ENCODE measurements around the gene NSUN7. TPM values are rescaled to one million over a fixed set of nuclear protein-coding genes. Genes with fewer than 3 reads are reported as not detected.

The NSUN7 gene
- total RNA-seq, 1 donor from 2014 or later: 5.7 TPM

GRCh38 chr4:40842725-40843423, 93.1 kb downstream of the NSUN7 start:
- Histone ChIP-seq H3K9me3 (no peaks in the 10 kb centered on the region), H3K27me3 (no peaks in the 10 kb centered on the region), H3K4me3 (no peak overlapping the region), H3K36me3 (no peaks in the 10 kb centered on the region), H3K4me1 (no peaks in the 10 kb centered on the region), H3K27ac (no peak overlapping the region)
- intact Hi-C loops (cut with DNase I): no loop called here
- TF ChIP-seq CTCF (IDR thresholded peaks at IDR 0.05): no peak
- ATAC-seq: no peak
- DNase-seq: no peak

- DNase-seq (no peak), ATAC-seq (peak; percentile 64)
- intact Hi-C loops (cut with DNase I): no loop called here
- TF ChIP-seq CTCF (IDR thresholded peaks at IDR 0.05): peak; percentile 18
- H3K27ac ChIP-seq: no peak overlapping the region
- H3K27me3 ChIP-seq: no peaks in the 10 kb centered on the region
- H3K36me3 ChIP-seq: no peaks in the 10 kb centered on the region
- H3K9me3 ChIP-seq: no peaks in the 10 kb centered on the region
- H3K4me3 ChIP-seq: no peak overlapping the region
- no peaks in the 10 kb centered on the region for H3K4me1 ChIP-seq
These were observed 93.9 kb downstream of the NSUN7 start for GRCh38 chr4:40843696-40844095.

- H3K27me3 ChIP-seq: no peaks in the 10 kb centered on the region
- H3K36me3 ChIP-seq: no peaks in the 10 kb centered on the region
- H3K4me3 ChIP-seq: no peak overlapping the region
- ATAC-seq (no peak), DNase-seq (no peak)
- no peaks in the 10 kb centered on the region for H3K9me3 ChIP-seq
- H3K4me1 ChIP-seq: no peaks in the 10 kb centered on the region
- intact Hi-C loops (cut with DNase I): no loop called here
- H3K27ac ChIP-seq: no peak overlapping the region
- no peak for TF ChIP-seq CTCF (IDR thresholded peaks at IDR 0.05)
These were observed 94.5 kb downstream of the NSUN7 start for GRCh38 chr4:40844261-40844660.

- no peak overlapping the region for H3K4me3 ChIP-seq
These were observed 95.5 kb downstream of the NSUN7 start for GRCh38 chr4:40845154-40845835.

GRCh38 chr4:40846532-40846931, 96.8 kb downstream of the NSUN7 start:
- TF ChIP-seq CTCF (IDR thresholded peaks at IDR 0.05): no peak
- Histone ChIP-seq H3K36me3 (no peaks in the 10 kb centered on the region), H3K4me1 (no peaks in the 10 kb centered on the region), H3K4me3 (no peak overlapping the region), H3K27me3 (no peaks in the 10 kb centered on the region), H3K27ac (no peak overlapping the region), H3K9me3 (no peaks in the 10 kb centered on the region)
- ATAC-seq (no peak), DNase-seq (no peak)
- intact Hi-C loops (cut with DNase I): no loop called here

More at GRCh38 chr4:40845154-40845835, 95.5 kb downstream of the NSUN7 start:
- no peak overlapping the region for H3K27ac ChIP-seq
- no peaks in the 10 kb centered on the region for H3K27me3 ChIP-seq
- DNase-seq: no peak
- TF ChIP-seq CTCF (IDR thresholded peaks at IDR 0.05): no peak
- H3K36me3 ChIP-seq: no peaks in the 10 kb centered on the region
- no peaks in the 10 kb centered on the region for H3K4me1 ChIP-seq
- H3K9me3 ChIP-seq: no peaks in the 10 kb centered on the region
- no peak for ATAC-seq
- intact Hi-C loops (cut with DNase I): no loop called here
